Stimulated activated naive CD8-positive, alpha-beta T cell treated with anti-CD3 and anti-CD28 coated beads, Interleukin-15, Interleukin-2, amounts not matched to agents 100 U/mL and 50 U/mL, for 24 hours (primary cell): Measurements from ENCODE around the gene VKORC1.

Experiments used
- ATAC-seq: fragments of 150-1000 bp; cut with Tn5 transposase; one replicate; pipeline ENCODE4 v1.10.0; 2021
- DNase-seq: peaks from one replicate; pipeline ENCODE4 v3.0.0; 2021

The VKORC1 gene

DNA sequence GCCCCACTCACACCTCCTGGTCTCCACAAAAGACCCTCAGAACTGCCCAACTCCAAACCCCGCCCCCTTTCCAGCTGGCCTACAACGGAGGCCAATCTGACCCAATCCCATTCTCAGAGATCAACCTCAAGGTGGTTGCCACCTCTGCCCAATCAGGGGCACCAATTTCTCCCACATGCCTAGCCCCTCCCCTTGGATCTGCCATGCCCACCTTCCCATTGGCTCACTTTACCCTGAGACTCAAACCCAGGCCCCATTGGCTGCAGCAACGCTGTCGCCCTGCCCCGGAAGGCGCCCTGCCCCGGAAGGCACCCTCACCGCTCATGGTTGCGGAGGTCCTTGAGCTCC is 31.1 kb downstream of the VKORC1 start:
- DNase-seq, result no peak
- no peak for ATAC-seq

DNA sequence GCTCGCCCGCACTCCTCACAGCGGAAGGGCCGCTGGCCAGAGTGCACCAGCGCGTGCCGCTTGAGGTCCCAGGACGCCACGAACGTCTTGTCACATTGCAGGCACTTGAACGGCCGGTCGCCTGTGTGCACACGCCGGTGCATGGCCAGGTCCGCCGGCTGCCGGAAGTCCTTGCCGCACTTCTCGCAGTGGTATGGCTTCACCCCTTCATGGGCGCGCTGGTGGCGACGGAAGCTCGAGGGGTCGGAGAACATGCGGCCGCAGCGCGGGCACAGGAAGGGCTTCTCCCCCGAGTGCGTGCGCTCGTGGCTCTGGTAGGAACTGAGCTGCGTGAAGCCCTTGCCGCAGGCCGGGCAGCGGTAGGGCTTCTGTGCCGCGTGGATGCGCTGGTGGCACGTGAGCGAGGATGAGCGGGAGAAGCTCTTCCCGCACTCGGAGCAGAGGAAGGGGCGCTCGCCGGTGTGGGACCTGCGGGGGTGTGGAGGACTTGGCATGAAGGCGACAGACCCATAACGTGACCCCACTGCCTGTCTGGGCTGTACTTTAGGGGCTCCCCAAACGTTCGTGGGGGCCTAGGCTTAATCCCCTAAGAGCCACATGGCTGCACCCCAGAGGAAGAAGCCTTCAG is 32.7 kb downstream of the VKORC1 start:
- DNase-seq (no peak), ATAC-seq (no peak)

DNA sequence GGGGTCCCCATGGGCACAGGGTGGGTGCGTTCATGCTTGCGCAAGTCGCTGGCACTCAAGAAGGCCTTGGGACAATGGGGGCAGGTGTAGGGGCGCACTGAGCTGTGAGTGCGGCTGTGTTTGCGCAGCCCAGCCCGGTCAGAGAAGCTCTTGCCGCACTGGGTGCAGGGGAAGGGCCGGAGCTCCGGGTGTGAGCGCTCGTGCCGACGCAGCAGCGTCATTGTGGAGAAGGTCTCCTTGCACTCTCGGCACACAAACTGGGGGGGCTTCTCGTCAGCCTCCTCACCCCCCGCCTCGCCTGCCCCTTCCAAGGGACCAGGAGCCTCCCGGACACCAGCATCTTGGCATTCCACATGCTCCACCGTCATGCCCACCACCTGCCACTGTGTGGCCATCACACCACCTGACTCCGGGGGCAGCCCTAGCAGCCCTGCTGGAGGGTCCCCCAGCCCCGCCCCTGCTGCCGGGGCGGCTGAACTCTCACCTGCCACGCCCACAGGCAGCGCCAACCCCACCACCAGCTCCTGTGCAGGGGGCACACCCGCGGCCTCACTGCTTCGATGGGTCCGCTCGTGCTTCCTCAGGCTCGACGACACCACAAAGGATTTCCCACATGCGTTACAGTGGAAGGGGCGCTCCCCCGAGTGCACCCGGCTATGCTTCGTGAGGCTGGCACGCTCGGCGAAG is 33.3 kb downstream of the VKORC1 start:
- no peak for DNase-seq
- ATAC-seq, result no peak

DNA sequence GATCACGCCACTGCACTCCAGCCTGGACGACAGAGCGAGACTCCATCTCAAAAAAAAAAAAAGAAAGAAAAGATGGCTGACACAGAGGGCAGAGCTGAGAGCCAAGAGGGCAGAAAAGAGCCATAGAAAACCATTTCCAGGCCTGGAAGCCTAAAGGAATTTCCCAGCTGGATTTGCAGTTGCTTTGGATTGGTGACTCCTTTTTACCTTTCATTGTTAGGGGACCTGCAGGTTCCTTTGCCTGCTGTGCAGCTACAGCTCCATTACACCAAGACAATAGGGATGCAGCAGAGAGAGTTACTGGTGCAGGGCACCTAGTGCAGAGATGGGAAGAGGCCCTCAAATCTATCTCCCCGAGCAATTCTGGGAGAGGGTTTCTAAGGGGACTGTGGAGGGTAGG is 39.0 kb downstream of the VKORC1 start:
- ATAC-seq, result no peak
- no peak for DNase-seq

DNA sequence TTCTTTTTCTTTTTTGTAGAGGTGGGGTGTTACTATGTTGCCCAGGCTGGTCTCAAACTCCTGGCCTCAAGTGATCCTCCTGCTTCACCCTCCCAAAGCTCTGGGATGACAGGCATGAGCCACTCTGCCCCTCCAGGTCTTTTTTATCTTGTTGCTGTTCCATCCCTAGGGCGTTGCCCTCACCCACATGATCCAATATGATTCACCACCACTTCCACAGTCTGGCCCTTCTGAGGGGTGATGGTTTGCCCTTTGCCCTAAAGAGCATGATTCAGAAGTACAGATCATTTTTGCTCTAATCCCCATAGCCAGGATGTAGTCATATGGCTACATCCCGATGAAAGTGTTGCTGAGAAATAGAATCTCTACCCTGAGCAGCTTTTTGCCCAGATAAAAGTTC is 42.5 kb downstream of the VKORC1 start:
- ATAC-seq, result peak; percentile 95

DNA sequence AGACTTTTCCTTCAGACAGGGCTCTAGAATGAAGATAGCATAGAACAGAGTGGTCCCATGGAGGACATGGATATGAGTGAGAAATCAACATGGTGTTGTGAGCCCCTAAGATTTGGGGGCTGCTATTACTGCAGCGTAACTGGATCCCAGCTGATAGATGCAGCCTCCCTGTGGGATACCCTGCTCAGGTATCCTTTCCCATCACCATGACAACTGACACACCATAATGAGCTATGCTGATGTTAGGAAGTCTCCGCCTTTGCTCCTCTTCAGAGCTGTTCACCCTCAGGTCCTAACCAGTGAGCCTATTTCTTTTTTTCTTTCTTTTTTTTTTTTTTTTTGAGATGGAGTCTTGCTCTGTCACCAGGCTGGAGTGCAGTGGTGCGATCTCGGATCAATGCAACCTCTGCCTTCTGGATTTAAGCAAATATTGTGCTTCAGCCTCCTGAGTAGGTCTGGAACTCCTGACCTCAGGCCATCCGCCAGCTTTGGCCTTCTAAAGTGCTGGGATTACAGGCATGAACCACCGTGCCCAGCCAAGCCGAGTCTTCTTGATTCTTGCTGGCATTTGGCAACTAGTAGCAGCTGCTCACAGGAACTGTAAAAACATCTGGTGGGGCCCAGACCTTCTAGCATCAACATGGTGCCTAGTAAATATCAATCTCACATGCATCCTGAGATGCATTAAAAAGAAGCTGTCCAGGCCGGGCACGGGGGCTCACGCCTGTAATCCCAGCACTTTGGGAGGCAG is 44.1 kb downstream of the VKORC1 start:
- DNase-seq, result no peak
- ATAC-seq, result no peak

More for the DNA sequence above, 42.5 kb downstream of the VKORC1 start:
- DNase-seq, result peak; percentile 24

DNA sequence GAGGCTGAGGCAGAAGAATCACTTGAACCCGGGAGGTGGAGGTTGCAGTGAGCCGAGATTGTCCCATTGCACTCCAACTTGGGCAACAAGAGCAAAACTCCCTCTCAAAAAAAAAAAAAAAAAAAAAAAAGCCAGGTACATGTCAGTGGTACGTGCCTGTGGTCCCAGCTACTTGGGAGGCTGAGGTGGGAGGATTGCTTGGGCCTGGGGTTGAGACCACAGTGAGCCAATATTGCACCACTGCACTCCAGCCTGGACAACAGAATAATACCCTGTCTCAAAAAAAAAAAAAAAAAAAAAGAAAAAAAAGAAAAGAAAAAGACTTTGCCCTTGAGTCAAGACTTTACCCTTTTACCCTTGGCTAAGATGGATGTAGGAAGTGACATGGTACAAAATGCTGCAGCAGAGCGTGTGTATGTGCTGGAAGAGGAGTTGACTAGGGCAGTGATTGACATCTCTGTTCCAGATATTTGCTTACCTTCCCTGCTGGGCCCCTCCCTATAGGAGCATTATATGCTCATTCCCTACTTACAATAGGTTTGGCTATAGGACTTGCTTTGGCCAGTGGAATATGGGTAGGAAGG is 50.6 kb downstream of the VKORC1 start:
- ATAC-seq, result no peak
- no peak for DNase-seq

DNA sequence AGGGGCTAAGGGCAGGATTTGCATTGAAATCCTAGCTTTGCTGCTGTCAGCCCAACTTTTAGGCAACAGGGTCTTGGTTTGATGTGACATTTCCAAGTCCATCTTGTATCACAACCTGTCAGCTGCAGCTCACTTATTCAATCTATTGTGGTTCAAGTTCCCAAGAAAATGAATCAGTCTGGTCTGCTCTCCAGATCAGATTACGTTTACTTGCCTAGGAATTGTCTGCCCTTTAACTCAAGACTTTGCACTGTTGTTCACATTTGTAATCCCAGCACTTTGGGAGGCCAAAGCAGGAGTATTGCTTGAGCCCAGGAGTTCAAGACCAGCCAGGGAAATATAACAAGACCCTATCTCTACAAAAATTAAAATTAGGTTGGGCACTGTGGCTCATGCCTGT is 51.2 kb downstream of the VKORC1 start:
- DNase-seq (no peak), ATAC-seq (no peak)

DNA sequence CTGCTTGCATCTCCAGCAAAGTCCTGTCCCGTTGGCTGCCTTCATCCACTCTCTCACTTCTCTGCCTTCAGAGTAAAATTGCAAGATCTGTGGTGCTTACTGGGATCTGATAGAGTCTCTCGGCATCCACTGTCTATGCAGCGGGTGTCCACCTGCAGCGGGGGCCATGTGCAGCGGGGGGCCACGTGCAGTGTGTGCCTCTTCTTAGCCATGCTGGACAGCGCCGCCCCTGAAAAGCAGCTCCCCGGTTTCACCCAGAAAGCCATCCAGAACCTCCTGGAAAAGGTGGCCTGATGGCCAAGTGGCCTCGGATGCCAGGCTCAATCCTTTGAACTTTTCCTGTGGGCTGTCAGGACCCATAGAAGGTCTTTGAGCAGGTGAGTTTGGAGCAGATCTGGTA is 51.7 kb downstream of the VKORC1 start:
- ATAC-seq, result no peak
- DNase-seq, result no peak
